VCaP (cell line): ENCODE data around the gene RAD51AP1.

Source experiments
- H3K27ac ChIP-seq: fragments of 450-650 bp; 2 replicates; pipeline ENCODE4 v1.5.1; 2017
- CTCF ChIP-seq: fragments of 450-650 bp; conservative IDR thresholded peaks from 2 replicates; pipeline ENCODE4 v1.5.1; 2017; ENCODE audit warnings: mild to moderate bottlenecking, moderate library complexity

The RAD51AP1 gene

GRCh38 chr12:4584281-4584680 lies 45.6 kb downstream of the RAD51AP1 start:
- H3K27ac ChIP-seq: no peak overlapping the region

GRCh38 chr12:4584896-4585295 lies 46.2 kb downstream of the RAD51AP1 start:
- no peak overlapping the region for H3K27ac ChIP-seq
- TF ChIP-seq CTCF: no peak

More at GRCh38 chr12:4584281-4584680, 45.6 kb downstream of the RAD51AP1 start:
- no peak for TF ChIP-seq CTCF

GRCh38 chr12:4586500-4586899 lies 47.8 kb downstream of the RAD51AP1 start:
- no peak for TF ChIP-seq CTCF
- H3K27ac ChIP-seq: peak overlapping the region; percentile 50

- TF ChIP-seq CTCF: no peak
These were observed 48.4 kb downstream of the RAD51AP1 start for GRCh38 chr12:4587108-4587507.

GRCh38 chr12:4588916-4589315 lies 50.2 kb downstream of the RAD51AP1 start:
- no peak for TF ChIP-seq CTCF
- no peak overlapping the region for H3K27ac ChIP-seq

More at GRCh38 chr12:4587108-4587507, 48.4 kb downstream of the RAD51AP1 start:
- H3K27ac ChIP-seq: peak overlapping the region; percentile 50; the same call in 1 of the 2 replicates

- no peak overlapping the region for H3K27ac ChIP-seq
These were observed 51.3 kb downstream of the RAD51AP1 start for GRCh38 chr12:4589941-4590340.

GRCh38 chr12:4591180-4591687 lies 52.5 kb downstream of the RAD51AP1 start:
- no peak overlapping the region for H3K27ac ChIP-seq
- no peak for TF ChIP-seq CTCF

More at GRCh38 chr12:4589941-4590340, 51.3 kb downstream of the RAD51AP1 start:
- TF ChIP-seq CTCF: no peak

GRCh38 chr12:4595881-4596280 lies 57.2 kb downstream of the RAD51AP1 start:
- TF ChIP-seq CTCF: no peak
- H3K27ac ChIP-seq: no peak overlapping the region
